Muscle layer of duodenum (tissue), 2 donors: ENCODE measurements around the gene LCN2.
"Not testable (repeated sequence)": the region's sequence is repeated elsewhere in the genome, so short reads cannot be mapped to it uniquely, and the experiment has no call there.

Experiments
- H3K27ac ChIP-seq: one replicate; pipeline ENCODE4 v1.7.0; 2013; ENCODE audit warnings: mild to moderate bottlenecking, low read length
- H3K27me3 ChIP-seq: one replicate; pipeline ENCODE4 v1.7.0; 2013; ENCODE audit warnings: low read depth, mild to moderate bottlenecking, control low read depth, low read length
- H3K36me3 ChIP-seq, 2 donors: one replicate each; pipeline ENCODE4 v1.7.0; 2013; ENCODE audit warnings: low read length in 2 of 2, control low read depth in 1 of 2, mild to moderate bottlenecking in 1 of 2; ENCODE audit not compliant: insufficient read depth in 2 of 2, control insufficient read depth in 1 of 2
- H3K4me1 ChIP-seq, 2 donors: one replicate each; pipeline ENCODE4 v1.7.0; 2013; ENCODE audit warnings: low read length in 2 of 2, mild to moderate bottlenecking in 2 of 2, control low read depth in 1 of 2, moderate library complexity in 1 of 2; ENCODE audit not compliant: insufficient read depth in 2 of 2, control insufficient read depth in 1 of 2
- H3K4me3 ChIP-seq, 2 donors: one replicate each; pipeline ENCODE4 v1.7.0; 2013; ENCODE audit warnings: low read length in 2 of 2, low read depth in 1 of 2, mild to moderate bottlenecking in 1 of 2
- H3K9me3 ChIP-seq, 2 donors: one replicate each; pipeline ENCODE4 v1.7.0; 2013; ENCODE audit warnings: low read length in 2 of 2, control low read depth in 1 of 2, mild to moderate bottlenecking in 1 of 2; ENCODE audit not compliant: control insufficient read depth in 1 of 2
- donor health status: healthy.

Gene LCN2

DNA sequence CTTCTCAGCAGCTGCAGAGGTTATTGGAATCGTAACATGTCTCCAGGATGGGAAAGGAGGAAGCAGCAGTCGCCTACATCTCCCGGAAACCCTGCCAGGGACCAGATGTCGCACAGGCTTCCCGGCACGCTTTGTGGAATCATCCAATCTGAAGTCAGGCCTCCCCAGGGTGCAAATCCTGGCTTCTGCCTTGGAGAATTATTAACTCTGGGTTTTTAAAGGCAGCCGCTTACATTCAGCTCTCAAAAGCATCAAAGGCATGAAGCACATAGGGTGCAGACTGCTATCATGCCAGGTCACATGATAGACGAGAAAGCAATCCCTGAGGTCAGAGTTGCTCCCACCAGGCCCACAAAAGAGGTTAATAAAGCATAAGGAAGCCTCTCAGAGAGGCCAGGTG is 17.1 kb upstream of the LCN2 start:
- not testable (repeated sequence) for H3K27ac ChIP-seq, H3K27me3 ChIP-seq, H3K4me3 ChIP-seq, H3K4me1 ChIP-seq, H3K36me3 ChIP-seq, H3K9me3 ChIP-seq

DNA sequence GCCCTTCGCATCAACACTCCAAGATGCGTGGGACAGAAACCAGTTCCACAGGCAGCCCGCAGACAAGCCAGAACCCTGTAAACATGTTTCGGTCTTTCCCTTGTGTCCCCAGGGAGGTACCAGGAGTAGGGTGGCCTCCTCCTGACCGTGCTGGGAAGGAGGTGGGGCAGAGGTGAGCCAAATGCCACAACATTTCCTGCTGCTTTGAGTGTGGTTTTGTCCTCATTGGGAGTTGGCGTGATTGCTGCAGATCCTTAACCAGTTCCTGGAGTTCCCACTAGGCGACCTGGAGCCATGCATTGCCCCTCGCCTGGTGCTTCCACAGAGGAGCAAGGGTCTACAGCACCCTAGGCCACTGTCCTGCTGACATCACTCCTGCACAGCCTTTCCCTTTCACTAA is 13.7 kb upstream of the LCN2 start:
- H3K27ac ChIP-seq, result not testable (repeated sequence)

GRCh38 chr9:128136816-128137793 is 12.1 kb upstream of the LCN2 start:
- Histone ChIP-seq H3K4me3 (no peak overlapping the region), H3K9me3 (peaks cover 0 to 2% of the 10 kb centered on the region in 2 donors), H3K36me3 (no peaks in the 10 kb centered on the region), H3K27ac (no peak overlapping the region), H3K27me3 (no peaks in the 10 kb centered on the region), H3K4me1 (no peaks in the 10 kb centered on the region)

More for the DNA sequence above, 13.7 kb upstream of the LCN2 start:
- not testable (repeated sequence) for H3K27me3 ChIP-seq, H3K4me1 ChIP-seq, H3K9me3 ChIP-seq, H3K4me3 ChIP-seq, H3K36me3 ChIP-seq

DNA sequence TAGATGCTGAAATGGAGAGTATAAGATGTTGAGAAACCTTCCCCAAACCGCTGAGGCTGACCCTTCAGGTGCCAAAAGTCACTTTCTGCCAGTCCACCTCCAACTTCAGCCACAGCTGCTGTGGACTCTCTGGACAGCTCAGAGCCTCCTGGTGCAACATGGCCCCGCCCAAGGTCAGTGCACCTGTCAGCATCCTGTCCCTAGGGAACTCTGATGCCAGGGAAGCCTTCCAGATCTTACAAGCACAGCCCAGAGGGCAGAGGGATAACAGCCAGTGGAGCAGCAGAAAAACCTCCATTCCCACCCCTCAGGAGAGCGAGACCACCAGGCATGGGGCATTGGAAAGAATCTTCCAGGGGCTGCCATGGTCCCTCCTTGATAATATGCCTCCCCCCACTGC is 11.3 kb upstream of the LCN2 start:
- Histone ChIP-seq H3K27me3 (no peaks in the 10 kb centered on the region), H3K4me1 (no peaks in the 10 kb centered on the region), H3K27ac (no peak overlapping the region), H3K4me3 (no peak overlapping the region), H3K9me3 (peaks cover 0 to 2% of the 10 kb centered on the region in 2 donors), H3K36me3 (no peaks in the 10 kb centered on the region)

DNA sequence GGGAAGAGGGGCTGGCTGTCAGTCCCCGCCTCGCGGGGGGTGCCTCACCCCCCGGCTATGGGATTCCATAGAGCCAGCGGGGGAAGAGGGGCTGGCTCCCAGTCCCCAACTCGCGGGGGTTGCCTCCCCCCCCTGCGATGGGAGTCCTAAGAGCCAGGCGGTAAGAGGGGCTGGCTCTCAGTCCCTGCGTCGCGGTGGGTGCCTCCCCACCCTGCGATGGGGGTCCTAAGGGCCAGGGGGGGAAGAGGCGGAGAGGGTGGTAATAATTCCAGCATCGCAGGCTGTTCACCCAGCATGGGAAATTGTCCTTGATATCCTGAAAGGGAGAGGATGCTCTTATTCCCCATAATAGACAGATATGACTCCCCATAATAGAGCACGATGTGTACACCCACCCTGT is 9.6 kb upstream of the LCN2 start:
- Histone ChIP-seq H3K27ac (no peak overlapping the region), H3K4me3 (no peak overlapping the region), H3K9me3 (no peaks in the 10 kb centered on the region), H3K4me1 (no peaks in the 10 kb centered on the region), H3K27me3 (no peaks in the 10 kb centered on the region), H3K36me3 (no peaks in the 10 kb centered on the region)

DNA sequence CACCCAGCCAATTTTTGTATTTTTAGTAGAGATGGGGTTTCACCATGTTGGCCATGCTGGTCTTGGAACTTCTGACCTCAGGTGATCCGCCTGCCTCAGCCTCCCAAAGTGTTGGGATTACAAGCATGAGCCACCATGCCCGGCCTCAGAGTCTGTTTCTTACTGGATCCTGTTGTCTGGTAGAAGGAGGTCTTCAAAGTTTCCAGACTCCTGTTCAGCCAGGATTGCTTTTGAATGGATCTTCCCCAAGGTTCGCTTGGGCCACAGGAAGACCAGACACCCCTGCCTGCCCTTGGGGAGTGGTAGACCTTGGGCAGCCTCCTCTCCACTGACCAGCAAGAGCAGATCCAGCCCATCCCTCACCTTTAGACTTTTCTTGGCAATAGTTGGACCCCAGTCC is 7.6 kb upstream of the LCN2 start:
- H3K9me3 ChIP-seq, result no peaks in the 10 kb centered on the region
- H3K4me1 ChIP-seq, result no peaks in the 10 kb centered on the region
- H3K27ac ChIP-seq, result no peak overlapping the region
- no peaks in the 10 kb centered on the region for H3K27me3 ChIP-seq
- H3K4me3 ChIP-seq, result no peak overlapping the region
- no peaks in the 10 kb centered on the region for H3K36me3 ChIP-seq

GRCh38 chr9:128142061-128142460 is 7.2 kb upstream of the LCN2 start:
- Histone ChIP-seq H3K27me3 (no peaks in the 10 kb centered on the region), H3K4me1 (no peaks in the 10 kb centered on the region), H3K27ac (no peak overlapping the region), H3K9me3 (no peaks in the 10 kb centered on the region), H3K4me3 (no peak overlapping the region), H3K36me3 (no peaks in the 10 kb centered on the region)

- Histone ChIP-seq H3K9me3 (no peaks in the 10 kb centered on the region), H3K36me3 (no peaks in the 10 kb centered on the region), H3K4me1 (no peaks in the 10 kb centered on the region), H3K27ac (no peak overlapping the region), H3K27me3 (no peaks in the 10 kb centered on the region), H3K4me3 (no peak overlapping the region)
Measured at GRCh38 chr9:128142596-128142995, 6.7 kb upstream of the LCN2 start.

DNA sequence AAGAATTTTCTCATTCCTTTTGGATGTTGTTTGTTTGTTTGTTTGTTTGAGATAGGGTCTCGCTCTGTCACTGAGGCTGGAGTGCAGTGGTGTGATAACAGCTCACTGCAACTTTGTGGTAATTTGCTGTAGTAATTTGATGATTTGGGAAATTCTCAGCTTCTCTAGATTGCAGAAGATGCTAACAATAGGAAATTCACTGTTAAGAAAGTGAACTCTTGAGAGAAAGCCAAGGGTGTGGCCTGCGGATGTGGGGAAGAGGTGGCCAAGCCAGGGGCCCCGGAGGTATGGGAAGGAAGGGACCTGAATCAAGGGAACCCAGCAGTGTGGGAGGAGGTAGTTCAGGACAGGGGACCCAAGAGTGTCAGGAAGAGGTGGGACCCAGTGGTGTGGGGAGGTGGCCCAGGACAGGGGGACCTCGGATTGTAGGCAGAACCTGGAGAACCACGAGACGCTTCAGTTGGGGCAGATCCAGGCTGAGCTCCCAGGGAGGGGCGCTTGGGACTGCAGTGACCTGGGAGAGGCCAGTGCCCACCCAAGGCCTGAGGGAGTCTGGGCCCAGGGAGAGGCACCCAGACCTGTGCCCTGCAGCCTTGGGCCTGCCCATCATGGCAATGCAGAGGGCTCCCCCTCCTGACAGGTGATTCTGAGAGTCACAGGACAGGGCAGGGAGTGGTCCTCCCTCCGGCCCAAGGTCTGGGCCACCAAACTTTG is 5.6 kb upstream of the LCN2 start:
- Histone ChIP-seq H3K4me1 (peaks cover 0 to 3% of the 10 kb centered on the region in 2 donors), H3K27me3 (no peaks in the 10 kb centered on the region), H3K9me3 (no peaks in the 10 kb centered on the region), H3K36me3 (no peaks in the 10 kb centered on the region), H3K27ac (no peak overlapping the region), H3K4me3 (no peak overlapping the region)

DNA sequence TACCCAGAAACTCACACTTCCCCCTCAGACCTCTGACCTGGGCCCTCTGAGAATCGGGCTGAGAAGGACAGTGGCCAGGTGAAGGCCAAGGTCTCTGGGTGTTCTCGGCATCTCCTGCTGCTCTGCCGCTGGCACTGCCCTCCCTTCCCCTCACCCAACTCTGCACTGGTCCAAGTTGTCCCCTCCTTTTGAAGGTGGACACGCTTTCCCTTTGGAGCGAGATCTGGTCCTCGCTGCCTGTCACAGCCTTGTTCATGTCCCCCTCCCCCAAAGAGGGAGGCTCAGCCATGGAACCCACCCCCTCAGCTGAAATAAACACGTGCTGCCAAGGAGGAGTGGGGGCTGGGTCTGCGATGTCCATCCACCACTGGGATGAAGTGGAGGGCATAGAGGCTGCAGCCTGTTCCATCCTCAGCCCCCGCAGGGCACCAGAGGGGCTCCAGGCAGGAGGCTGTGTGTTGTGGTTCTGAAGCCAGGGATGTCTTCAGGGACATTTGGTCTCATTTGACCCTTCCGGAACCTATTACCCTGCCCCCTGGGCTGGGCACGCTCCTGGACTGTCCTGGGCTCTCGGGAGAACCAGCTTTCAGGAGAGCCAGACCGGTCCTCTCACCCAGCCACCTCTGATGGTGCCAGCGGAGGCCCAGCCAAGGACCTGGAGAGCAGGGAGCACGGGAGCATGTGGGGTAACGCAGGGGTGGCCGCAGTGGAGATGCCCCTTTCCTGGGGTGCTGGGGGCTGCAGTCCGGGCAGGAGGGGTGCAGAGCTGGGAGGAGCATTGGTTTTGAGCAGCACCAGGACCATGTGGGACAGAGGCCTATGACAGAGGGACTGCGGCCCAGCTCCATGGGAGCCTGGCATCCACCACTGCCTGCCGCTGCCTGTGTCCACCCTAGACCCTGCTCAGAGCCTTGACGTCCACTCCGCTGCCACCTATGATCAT is 4.7 kb upstream of the LCN2 start:
- no peaks in the 10 kb centered on the region for H3K36me3 ChIP-seq
- H3K27ac ChIP-seq, result no peak overlapping the region
- H3K9me3 ChIP-seq, result no peaks in the 10 kb centered on the region
- H3K4me3 ChIP-seq, result no peak overlapping the region
- H3K4me1 ChIP-seq, result peaks cover 0 to 4% of the 10 kb centered on the region in 2 donors
- H3K27me3 ChIP-seq, result no peaks in the 10 kb centered on the region

DNA sequence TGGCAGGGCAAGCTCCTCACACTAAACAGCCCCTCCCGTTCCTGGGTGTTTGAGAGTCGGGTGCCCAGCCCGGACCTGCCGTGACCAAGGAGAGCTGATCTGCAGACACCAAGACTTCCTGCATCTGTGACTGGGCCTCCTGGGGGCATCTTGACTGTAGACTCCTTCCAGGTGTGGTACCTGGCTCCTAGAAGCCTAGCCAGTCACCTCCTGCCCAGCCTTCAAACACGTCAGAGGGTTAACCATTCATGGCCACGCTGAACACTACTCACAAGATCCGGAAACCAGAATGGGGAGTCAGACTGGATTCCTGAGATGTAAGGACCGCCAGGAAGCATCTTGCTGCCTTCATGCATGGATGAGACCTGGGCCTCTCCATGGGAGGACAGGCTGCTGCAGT is 3.7 kb upstream of the LCN2 start:
- Histone ChIP-seq H3K9me3 (no peaks in the 10 kb centered on the region), H3K4me3 (no peak overlapping the region), H3K4me1 (peaks cover 0 to 4% of the 10 kb centered on the region in 2 donors), H3K27me3 (no peaks in the 10 kb centered on the region), H3K36me3 (no peaks in the 10 kb centered on the region), H3K27ac (no peak overlapping the region)
